HFFc6 (cell line): Measurements from ENCODE around the gene KCNMA1. TPM values are rescaled to one million over a fixed set of nuclear protein-coding genes. Genes with fewer than 3 reads are reported as not detected.

Experiments
- DNase-seq: peaks from one replicate; pipeline ENCODE4 v3.0.0-alpha.2; 2018
- H3K27ac Mint-ChIP-seq: 2 replicates; pipeline ENCODE4 v1.8.0; 2020; ENCODE audit warnings: mild to moderate bottlenecking, mixed read lengths
- H3K27me3 Mint-ChIP-seq: 2 replicates; pipeline ENCODE4 v1.8.0; 2021; ENCODE audit warnings: mild to moderate bottlenecking, moderate library complexity, mixed read lengths; ENCODE audit not compliant: insufficient read depth
- H3K36me3 Mint-ChIP-seq: 2 replicates; pipeline ENCODE4 v1.8.0; 2021; ENCODE audit warnings: low read depth, mixed read lengths
- H3K4me1 Mint-ChIP-seq: 2 replicates; pipeline ENCODE4 v1.8.0; 2020; ENCODE audit warnings: low read depth, mixed read lengths
- H3K4me3 Mint-ChIP-seq: 2 replicates; pipeline ENCODE4 v1.8.0; 2020; ENCODE audit warnings: mild to moderate bottlenecking, moderate library complexity, mixed read lengths
- H3K9me3 Mint-ChIP-seq: 2 replicates; pipeline ENCODE4 v1.8.0; 2020; ENCODE audit warnings: mild to moderate bottlenecking, mixed read lengths
- CTCF ChIP-seq: fragments of 200-600 bp; sonication (generic); IDR thresholded peaks from 2 replicates; pipeline ENCODE4 v1.5.0; 2021; ENCODE audit warnings: antibody characterized with exemption, mild to moderate bottlenecking
- total RNA-seq, 6 experiments: library from RNA; stranded (reverse); fragmentation: NEBNext Ultra II Directional; extraction: Animal tissue kit (Norgen Biotek cat#: 25700); gene quantifications; 2 replicates in 1 of 6; 3 replicates in 5 of 6; pipeline ENCODE4 v1.2.3, GENCODE V29; 2021

The KCNMA1 gene
- total RNA-seq, 6 experiments from 2014 or later = 87.1 to 191 (median 93.5) TPM

- Mint-ChIP-seq H3K4me3 (no peak overlapping the region), H3K36me3 (peaks cover 36% of the 10 kb centered on the region), H3K9me3 (no peaks in the 10 kb centered on the region), H3K4me1 (no peaks in the 10 kb centered on the region), H3K27me3 (no peaks in the 10 kb centered on the region; the same call in 1 of the 2 replicates), H3K27ac (no peak overlapping the region)
- no peak for DNase-seq
- TF ChIP-seq CTCF = no peak
Measured at GRCh38 chr10:76910184-76910962, 727.2 kb downstream of the KCNMA1 start.

- Mint-ChIP-seq H3K9me3 (no peaks in the 10 kb centered on the region), H3K27ac (no peak overlapping the region), H3K4me3 (no peak overlapping the region), H3K4me1 (no peaks in the 10 kb centered on the region), H3K36me3 (peaks cover 36% of the 10 kb centered on the region), H3K27me3 (peaks cover 3% of the 10 kb centered on the region)
- no peak for DNase-seq
- TF ChIP-seq CTCF = no peak
Measured at GRCh38 chr10:76906256-76906655, 731.4 kb downstream of the KCNMA1 start.

GRCh38 chr10:76905251-76905650 lies 732.4 kb downstream of the KCNMA1 start:
- Mint-ChIP-seq H3K36me3 (peaks cover 35% of the 10 kb centered on the region), H3K4me3 (no peak overlapping the region), H3K27ac (no peak overlapping the region), H3K27me3 (peaks cover 3% of the 10 kb centered on the region; the same call in 1 of the 2 replicates), H3K4me1 (no peaks in the 10 kb centered on the region), H3K9me3 (no peaks in the 10 kb centered on the region)
- TF ChIP-seq CTCF = no peak
- no peak for DNase-seq

DNA sequence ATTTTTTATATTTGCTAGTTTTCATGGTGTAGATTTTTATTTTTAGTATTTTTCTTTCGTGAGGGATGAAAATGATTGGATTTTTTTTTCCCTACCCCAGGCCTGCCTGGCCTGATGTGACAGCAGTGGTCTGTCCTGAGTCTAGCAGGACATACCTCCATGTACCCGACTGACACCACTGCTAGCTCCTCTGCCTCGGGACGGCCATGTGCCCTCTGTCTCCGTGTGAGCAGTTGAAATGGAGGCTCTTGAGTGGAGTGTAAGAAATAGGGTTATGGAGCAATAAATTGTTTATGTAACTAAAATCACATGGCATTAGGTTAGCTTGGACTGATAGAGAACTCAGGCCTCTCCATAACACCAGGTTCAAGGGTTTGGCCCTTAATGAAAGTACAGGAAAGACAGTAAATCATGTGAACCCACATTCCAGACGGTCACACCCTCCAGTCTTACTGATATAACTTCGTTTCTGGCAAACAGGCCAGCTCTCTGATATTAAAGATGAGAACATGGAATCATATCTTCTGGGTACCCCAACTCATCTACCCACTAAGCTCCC lies 734.1 kb downstream of the KCNMA1 start:
- Mint-ChIP-seq H3K4me3 (no peak overlapping the region), H3K36me3 (peaks cover 20% of the 10 kb centered on the region), H3K9me3 (no peaks in the 10 kb centered on the region), H3K27me3 (peaks cover 3% of the 10 kb centered on the region; the same call in 1 of the 2 replicates), H3K4me1 (peaks cover 9% of the 10 kb centered on the region), H3K27ac (no peak overlapping the region)
- no peak for TF ChIP-seq CTCF
- no peak for DNase-seq

DNA sequence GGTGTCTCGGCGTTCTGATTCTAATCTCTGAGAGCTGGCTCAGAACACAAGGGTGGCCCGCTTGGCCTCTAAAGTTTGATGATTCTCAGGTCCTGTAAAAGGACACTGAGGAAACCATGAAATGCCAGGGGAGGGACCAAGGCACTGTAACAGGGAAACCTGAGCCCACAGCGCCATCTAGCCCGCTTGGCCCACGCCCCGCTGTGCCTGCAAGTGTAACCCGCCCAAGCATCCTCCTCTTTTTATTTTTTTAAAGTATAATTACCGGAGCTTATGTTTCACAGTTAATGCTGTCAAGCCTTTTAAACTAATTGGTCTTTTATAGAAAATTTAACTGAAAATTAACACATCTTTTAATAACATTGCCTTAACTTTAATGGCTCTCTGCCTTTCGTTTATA lies 734.7 kb downstream of the KCNMA1 start:
- peaks cover 3% of the 10 kb centered on the region; the same call in 1 of the 2 replicates for H3K27me3 Mint-ChIP-seq
- H3K9me3 Mint-ChIP-seq = no peaks in the 10 kb centered on the region
- no peak overlapping the region for H3K4me3 Mint-ChIP-seq
- no peak overlapping the region for H3K27ac Mint-ChIP-seq
- peak; percentile 28; the same call in 1 of the 2 replicates for TF ChIP-seq CTCF
- H3K36me3 Mint-ChIP-seq = peaks cover 20% of the 10 kb centered on the region
- no peak for DNase-seq
- peaks cover 9% of the 10 kb centered on the region for H3K4me1 Mint-ChIP-seq
